H9 (cell line): ENCODE results near the gene BACH1. TPM values are rescaled to one million over a fixed set of nuclear protein-coding genes. Genes with fewer than 3 reads are reported as not detected.

Experiments used
- DNase-seq: peaks from one replicate; pipeline ENCODE4 v3.0.0-alpha.2; 2017
- H2AFZ ChIP-seq: one replicate; pipeline ENCODE4 v1.6.1; 2013; ENCODE audit warnings: mild to moderate bottlenecking, low read length, control low read depth, moderate library complexity
- H2AK5ac ChIP-seq: 2 replicates; pipeline ENCODE4 v1.6.1; 2013; ENCODE audit warnings: low read length, control low read depth, mixed read lengths; ENCODE audit not compliant: insufficient read length
- H2BK120ac ChIP-seq: one replicate; pipeline ENCODE4 v1.6.1; 2013; ENCODE audit warnings: low read depth, mild to moderate bottlenecking, low read length, control low read depth, inconsistent platforms; ENCODE audit not compliant: poor library complexity, severe bottlenecking
- H2BK12ac ChIP-seq: 2 replicates; pipeline ENCODE4 v1.6.1; 2013; ENCODE audit warnings: low read length, control low read depth, mixed read lengths, low read depth; ENCODE audit not compliant: insufficient read length
- H2BK15ac ChIP-seq: 2 replicates; pipeline ENCODE4 v1.6.1; 2013; ENCODE audit warnings: low read depth, low read length, control low read depth
- H2BK20ac ChIP-seq: one replicate; pipeline ENCODE4 v1.6.1; 2013; ENCODE audit warnings: low read depth, mild to moderate bottlenecking, low read length, control low read depth, inconsistent platforms; ENCODE audit not compliant: poor library complexity, severe bottlenecking
- H2BK5ac ChIP-seq: 2 replicates; pipeline ENCODE4 v1.6.1; 2013; ENCODE audit warnings: low read length, control low read depth, mixed read lengths; ENCODE audit not compliant: insufficient read length
- H3K14ac ChIP-seq: 2 replicates; pipeline ENCODE4 v1.6.1; 2013; ENCODE audit warnings: low read length, control low read depth; ENCODE audit not compliant: insufficient read depth
- H3K18ac ChIP-seq: 2 replicates; pipeline ENCODE4 v1.6.1; 2013; ENCODE audit warnings: low read depth, mild to moderate bottlenecking, mixed read lengths, low read length, control low read depth; ENCODE audit not compliant: insufficient read length
- H3K23ac ChIP-seq: 2 replicates; pipeline ENCODE4 v1.6.1; 2013; ENCODE audit warnings: low read length, control low read depth, mixed read lengths, low read depth; ENCODE audit not compliant: insufficient read length
- H3K23me2 ChIP-seq: 2 replicates; pipeline ENCODE4 v1.6.1; 2013; ENCODE audit warnings: low read depth, mild to moderate bottlenecking, mixed read lengths, low read length, control low read depth; ENCODE audit not compliant: insufficient read length, poor library complexity, severe bottlenecking
- H3K27ac ChIP-seq: 2 replicates; pipeline ENCODE4 v1.5.1; 2013; ENCODE audit warnings: low read length, control low read depth, mixed read lengths, low read depth; ENCODE audit not compliant: insufficient read length
- H3K27me3 ChIP-seq: 2 replicates; pipeline ENCODE4 v1.6.1; 2013; ENCODE audit warnings: low read length, control low read depth, inconsistent platforms; ENCODE audit not compliant: insufficient read depth
- H3K4ac ChIP-seq: 2 replicates; pipeline ENCODE4 v1.6.1; 2013; ENCODE audit warnings: low read depth, mild to moderate bottlenecking, control low read depth, inconsistent platforms, low read length, moderate library complexity
- H3K4me1 ChIP-seq: 2 replicates; pipeline ENCODE4 v1.6.1; 2013; ENCODE audit warnings: low read length, control low read depth, inconsistent platforms; ENCODE audit not compliant: insufficient read depth
- H3K4me2 ChIP-seq: 2 replicates; pipeline ENCODE4 v1.6.1; 2013; ENCODE audit warnings: low read length, control low read depth, mixed read lengths; ENCODE audit not compliant: insufficient read length, insufficient read depth
- H3K56ac ChIP-seq: 2 replicates; pipeline ENCODE4 v1.6.1; 2013; ENCODE audit warnings: low read depth, mild to moderate bottlenecking, mixed read lengths, low read length, control low read depth; ENCODE audit not compliant: insufficient read length
- H3K79me1 ChIP-seq: 2 replicates; pipeline ENCODE4 v1.6.1; 2013; ENCODE audit warnings: low read depth, mild to moderate bottlenecking, moderate library complexity, low read length, control low read depth, inconsistent platforms; ENCODE audit not compliant: insufficient read depth, poor library complexity, severe bottlenecking
- H3K79me2 ChIP-seq: 2 replicates; pipeline ENCODE4 v1.6.1; 2013; ENCODE audit warnings: low read length, control low read depth, inconsistent platforms; ENCODE audit not compliant: insufficient read depth
- H3K9ac ChIP-seq: 2 replicates; pipeline ENCODE4 v1.6.1; 2013; ENCODE audit warnings: low read length, control low read depth, mixed read lengths; ENCODE audit not compliant: insufficient read length; ENCODE audit errors: extremely low read depth
- H3K9me3 ChIP-seq: one replicate; pipeline ENCODE4 v1.6.1; 2013; ENCODE audit warnings: low read depth, low read length, inconsistent platforms; ENCODE audit not compliant: control insufficient read depth
- H3T11ph ChIP-seq: one replicate; pipeline ENCODE4 v1.6.1; 2013; ENCODE audit warnings: mild to moderate bottlenecking, low read length, control low read depth, inconsistent platforms
- H4K20me1 ChIP-seq: one replicate; pipeline ENCODE4 v1.6.1; 2013; ENCODE audit not compliant: control insufficient read depth, insufficient read length, insufficient read depth
- H4K5ac ChIP-seq: 2 replicates; pipeline ENCODE4 v1.6.1; 2013; ENCODE audit warnings: low read depth, mild to moderate bottlenecking, mixed read lengths, low read length, control low read depth; ENCODE audit not compliant: insufficient read length
- H4K8ac ChIP-seq: replicated peaks from 2 replicates; pipeline ENCODE4 v1.6.1; 2013; ENCODE audit warnings: low read length, control low read depth, mixed read lengths, low read depth; ENCODE audit not compliant: insufficient read length
- H4K91ac ChIP-seq: 2 replicates; pipeline ENCODE4 v1.6.1; 2013; ENCODE audit warnings: low read depth, mild to moderate bottlenecking, moderate library complexity, mixed read lengths, low read length, control low read depth; ENCODE audit not compliant: insufficient read length
- H3K27ac Mint-ChIP-seq, 3 experiments: 2 replicates in 2 of 3; 3 replicates in 1 of 3; pipeline ENCODE4 v1.8.0; 2020 to 2021; ENCODE audit warnings: mixed read lengths in 3 of 3, mild to moderate bottlenecking in 1 of 3, moderate library complexity in 1 of 3
- H3K27me3 Mint-ChIP-seq: 2 replicates; pipeline ENCODE4 v1.8.0; 2021; ENCODE audit warnings: low read depth, mild to moderate bottlenecking, moderate library complexity, mixed read lengths
- H3K36me3 Mint-ChIP-seq, 3 experiments: 2 replicates in 2 of 3; 3 replicates in 1 of 3; pipeline ENCODE4 v1.8.0; 2020 to 2021; ENCODE audit warnings: low read depth in 3 of 3, mixed read lengths in 3 of 3; ENCODE audit not compliant: insufficient read depth in 1 of 3
- H3K4me1 Mint-ChIP-seq, 2 experiments: 2 replicates each; pipeline ENCODE4 v1.8.0; 2020; ENCODE audit warnings: mixed read lengths in 2 of 2
- H3K4me3 Mint-ChIP-seq, 2 experiments: 2 replicates in 1 of 2; 3 replicates in 1 of 2; pipeline ENCODE4 v1.8.0; 2020 to 2021; ENCODE audit warnings: mild to moderate bottlenecking in 2 of 2, mixed read lengths in 2 of 2, moderate library complexity in 1 of 2
- H3K9me3 Mint-ChIP-seq, 2 experiments: 2 replicates in 1 of 2; 3 replicates in 1 of 2; pipeline ENCODE4 v1.8.0; 2020; ENCODE audit warnings: mild to moderate bottlenecking in 2 of 2, mixed read lengths in 2 of 2, moderate library complexity in 1 of 2
- CTCF ChIP-seq: fragments of 200-600 bp; sonication (generic); conservative IDR thresholded peaks from 3 replicates; pipeline ENCODE4 v1.8.0; 2021; ENCODE audit warnings: antibody characterized with exemption, mild to moderate bottlenecking
- WGBS: extraction: QIAGEN DNeasy Blood & Tissue Kit; methylation state at CpG from one replicate; pipeline ENCODE4 v1.1.7; 2013; ENCODE audit warnings: missing lambda C conversion rate, low lambda C conversion rate, mixed read lengths; ENCODE audit not compliant: insufficient read length; ENCODE audit errors: extremely low coverage; 5-methylcytosine and 5-hydroxymethylcytosine counted together
- total RNA-seq: library from RNA; stranded (reverse); gene quantifications from 2 replicates; pipeline ENCODE4 v1.2.1, GENCODE V29; 2021

Gene BACH1
- total RNA-seq, 1 experiment from 2014 or later = 42.4 TPM

GRCh38 chr21:29362758-29363157, 64.0 kb downstream of the BACH1 start:
- Histone ChIP-seq H3K27me3 (no peaks in the 10 kb centered on the region), H3T11ph (no peak overlapping the region), H3K79me2 (no peaks in the 10 kb centered on the region), H2BK20ac (no peak overlapping the region), H2BK12ac (no peak overlapping the region), H2BK5ac (no peak overlapping the region), H3K4ac (no peak overlapping the region), H4K5ac (no peak overlapping the region), H3K4me2 (no peak overlapping the region), H3K23me2 (no peaks in the 10 kb centered on the region), H2BK120ac (no peak overlapping the region), H4K91ac (no peak overlapping the region), H3K79me1 (no peaks in the 10 kb centered on the region), H3K9ac (no peak overlapping the region), H3K4me1 (no peaks in the 10 kb centered on the region), H4K8ac (no peak overlapping the region), H2BK15ac (no peak overlapping the region), H3K9me3 (no peaks in the 10 kb centered on the region), H2AK5ac (no peak overlapping the region), H3K23ac (no peak overlapping the region), H4K20me1 (no peaks in the 10 kb centered on the region), H3K27ac (no peak overlapping the region), H2AFZ (no peak overlapping the region), H3K14ac (no peak overlapping the region), H3K56ac (no peak overlapping the region), H3K18ac (no peak overlapping the region)
- no peak for DNase-seq
- Mint-ChIP-seq H3K9me3 (0 out of 5 replicates have a peak, but pooled peaks cover 0 to 3% of the 10 kb centered on the region in 2 experiments), H3K4me3 (no peak overlapping the region), H3K36me3 (peaks cover 5 to 11% (median 9%) of the 10 kb centered on the region in 3 experiments; a peak in 6 of 7 replicates), H3K27me3 (no peaks in the 10 kb centered on the region), H3K27ac (no peak overlapping the region), H3K4me1 (no peaks in the 10 kb centered on the region)
- no CpG with 5 or more reads among the region's 3 CpGs for WGBS
- TF ChIP-seq CTCF = no peak
